WTC11 (cell line): ENCODE results near the gene FAM124A.

Experiments
- CTCF ChIP-seq: fragments of 200-600 bp; IDR thresholded peaks from 2 replicates; pipeline ENCODE4 v1.8.0; 2022; ENCODE audit warnings: antibody characterized with exemption
- ZNF263 ChIP-seq: sonication (generic); formaldehyde crosslinking; IDR thresholded peaks from 2 replicates; pipeline ENCODE4 v1.8.1; 2022; ENCODE audit warnings: low read depth, mild to moderate bottlenecking, moderate library complexity, missing genetic modification reagents

- TF ChIP-seq CTCF (no peak), ZNF263 (CRISPR knock-in tag) (no peak)
Measured at GRCh38 chr13:51327961-51328360, 105.8 kb downstream of the FAM124A start.
